PC-9 (cell line): ENCODE results near the gene XPO4. TPM values are rescaled to one million over a fixed set of nuclear protein-coding genes. Genes with fewer than 3 reads are reported as not detected.

Source experiments
- BruUV-seq: library from RNA; stranded (reverse); fragments of 400-500 nt; replicated peaks from 2 replicates; lab custom pipeline; 2021; lab: Mats Ljungman, UMichigan
- CTCF ChIA-PET: fragments of 300-600 bp; sonication (Branson Sonifier 250); formaldehyde crosslinking; loops from one replicate; lab custom pipeline; 2022; ENCODE audit warnings: antibody characterized with exemption; lab: Charles Lee
- POLR2A ChIA-PET: fragments of 300-600 bp; sonication (Branson Sonifier 250); formaldehyde crosslinking; loops from one replicate; lab custom pipeline; 2022; ENCODE audit warnings: antibody characterized with exemption; ENCODE audit not compliant: unreplicated experiment; lab: Charles Lee
- DNase-seq, 2 experiments: peaks; one replicate each; pipeline versions ENCODE4 v3.0.0 to v3.0.0-alpha.2; 2015 to 2022; ENCODE audit warnings: mixed read lengths in 1 of 2
- H2AFZ ChIP-seq: fragments of 200-600 bp; sonication (generic); 2 replicates; pipeline ENCODE4 v1.8.1; 2017; ENCODE audit warnings: antibody characterized with exemption
- H3F3A ChIP-seq: fragments of 200-600 bp; sonication (generic); 2 replicates; pipeline ENCODE4 v1.8.1; 2017; ENCODE audit warnings: antibody characterized with exemption, mild to moderate bottlenecking, low read depth; ENCODE audit not compliant: insufficient read depth
- H3K27ac ChIP-seq: fragments of 200-600 bp; sonication (generic); 2 replicates; pipeline ENCODE4 v1.6.1; 2016; ENCODE audit warnings: mixed run types
- H3K27me3 ChIP-seq: fragments of 200-600 bp; sonication (generic); 2 replicates; pipeline ENCODE4 v1.6.1; 2016; ENCODE audit warnings: low read depth, mixed run types; ENCODE audit not compliant: insufficient read depth
- H3K36me3 ChIP-seq: fragments of 200-600 bp; sonication (generic); 2 replicates; pipeline ENCODE4 v1.6.1; 2016; ENCODE audit warnings: low read depth, mixed run types
- H3K4me1 ChIP-seq: fragments of 200-600 bp; sonication (generic); replicated peaks from 2 replicates; pipeline ENCODE4 v1.6.1; 2016; ENCODE audit warnings: mixed run types; ENCODE audit not compliant: insufficient read depth
- H3K4me2 ChIP-seq: fragments of 200-600 bp; sonication (generic); 2 replicates; pipeline ENCODE4 v1.6.1; 2017; ENCODE audit warnings: mixed run types
- H3K4me3 ChIP-seq: fragments of 200-600 bp; sonication (generic); 2 replicates; pipeline ENCODE4 v1.6.1; 2016; ENCODE audit warnings: mixed run types
- H3K79me2 ChIP-seq: fragments of 200-600 bp; sonication (generic); 2 replicates; pipeline ENCODE4 v1.6.1; 2017; ENCODE audit warnings: low read depth, mixed run types
- H3K9me2 ChIP-seq: fragments of 200-600 bp; sonication (generic); 2 replicates; pipeline ENCODE4 v1.8.1; 2017; ENCODE audit warnings: mild to moderate bottlenecking; ENCODE audit not compliant: insufficient read depth
- H3K9me3 ChIP-seq: fragments of 200-600 bp; sonication (generic); 2 replicates; pipeline ENCODE4 v1.8.1; 2016; ENCODE audit warnings: low read depth; ENCODE audit not compliant: insufficient read depth
- H4K20me1 ChIP-seq: fragments of 200-600 bp; sonication (generic); 2 replicates; pipeline ENCODE4 v1.8.1; 2017; ENCODE audit not compliant: insufficient read depth
- CTCF ChIP-seq: fragments of 200-600 bp; sonication (generic); conservative IDR thresholded peaks from 2 replicates; pipeline ENCODE4 v1.6.1; 2017; ENCODE audit warnings: mixed run types, antibody characterized with exemption, mild to moderate bottlenecking, moderate library complexity
- EZH2 ChIP-seq: fragments of 200-600 bp; sonication (generic); IDR thresholded peaks from 2 replicates; pipeline ENCODE4 v1.8.0; 2017; ENCODE audit warnings: antibody characterized with exemption, low read depth
- intact Hi-C: fragments of 100-400 bp; cut with micrococcal nuclease; formaldehyde crosslinking; loops from one replicate; pipeline ENCODE4 v1.10.0; 2022; ENCODE audit not compliant: unreplicated experiment
- total RNA-seq: library from RNA; stranded (reverse); gene quantifications from 2 replicates; pipeline ENCODE4 v1.2.3, GENCODE V29; 2021

The XPO4 gene
- total RNA-seq, 1 experiment from 2014 or later, result 11.1 TPM

- Histone ChIP-seq H3K27me3 (no peaks in the 10 kb centered on the region), H3K27ac (no peak overlapping the region), H3K36me3 (peaks cover 10% of the 10 kb centered on the region; the same call in 1 of the 2 replicates), H3F3A (peaks cover 5% of the 10 kb centered on the region; the same call in 1 of the 2 replicates), H3K4me3 (no peak overlapping the region), H3K4me2 (no peak overlapping the region), H3K79me2 (peaks cover 21% of the 10 kb centered on the region), H4K20me1 (peaks cover 24% of the 10 kb centered on the region), H3K9me2 (no peaks in the 10 kb centered on the region), H3K4me1 (peaks cover 4% of the 10 kb centered on the region; the same call in 1 of the 2 replicates), H3K9me3 (no peaks in the 10 kb centered on the region), H2AFZ (no peak overlapping the region)
- intact Hi-C loops, result no loop called here
- TF ChIP-seq EZH2, result no peak
- TF ChIP-seq CTCF, result no peak
- ChIA-PET POLR2A (no interaction called here), CTCF (no interaction called here)
- DNase-seq, result no peak
- BruUV-seq, result no TSS peak
These were observed 93.7 kb downstream of the XPO4 start for GRCh38 chr13:20808874-20809273.

- Histone ChIP-seq H3K9me3 (no peaks in the 10 kb centered on the region), H3K9me2 (no peaks in the 10 kb centered on the region), H3F3A (no peaks in the 10 kb centered on the region), H3K79me2 (no peaks in the 10 kb centered on the region), H2AFZ (no peak overlapping the region), H3K27ac (no peak overlapping the region), H3K4me1 (no peaks in the 10 kb centered on the region), H3K4me2 (no peak overlapping the region), H3K27me3 (no peaks in the 10 kb centered on the region), H3K36me3 (0 out of 2 replicates have a peak, but pooled peaks cover 5% of the 10 kb centered on the region), H4K20me1 (no peaks in the 10 kb centered on the region), H3K4me3 (no peak overlapping the region)
- POLR2A ChIA-PET, result no interaction called here
- intact Hi-C loops, result no loop called here
- CTCF ChIA-PET, result no interaction called here
- TF ChIP-seq CTCF (no peak), EZH2 (no peak)
- DNase-seq, result no peak
- no TSS peak for BruUV-seq
These were observed 99.2 kb downstream of the XPO4 start for GRCh38 chr13:20803180-20803965.

- Histone ChIP-seq H3K9me2 (no peaks in the 10 kb centered on the region), H3K9me3 (no peaks in the 10 kb centered on the region), H3K79me2 (no peaks in the 10 kb centered on the region), H3K4me3 (no peak overlapping the region), H4K20me1 (no peaks in the 10 kb centered on the region), H2AFZ (no peak overlapping the region), H3K4me2 (no peak overlapping the region), H3K4me1 (no peaks in the 10 kb centered on the region), H3K36me3 (no peaks in the 10 kb centered on the region), H3K27me3 (no peaks in the 10 kb centered on the region), H3K27ac (no peak overlapping the region), H3F3A (no peaks in the 10 kb centered on the region)
- intact Hi-C loops, result no loop called here
- CTCF ChIA-PET, result interaction anchor here (0.6 kb wide), 1 partner anchor 27 kb away, joined by 3 read pairs; no protein-coding TSS in a partner anchor
- POLR2A ChIA-PET, result no interaction called here
- no TSS peak for BruUV-seq
- no peak for TF ChIP-seq CTCF
- DNase-seq, result no peak
These were observed 100.8 kb downstream of the XPO4 start for GRCh38 chr13:20801707-20802106.
